HEK293 (cell line): ENCODE measurements around the gene RPL15.

Experiments
- CTCF ChIA-PET: fragments of 350-600 bp; formaldehyde crosslinking; extraction: SDS; loops from one replicate; lab custom pipeline; 2021; ENCODE audit warnings: antibody characterized with exemption; lab: Yijun Ruan, JAX
- POLR2A ChIA-PET: fragments of 300-600 bp; formaldehyde crosslinking; extraction: SDS; loops from one replicate; lab custom pipeline; 2020; ENCODE audit warnings: antibody characterized with exemption, inconsistent platforms; lab: Yijun Ruan, JAX
- H3K27ac ChIP-seq: fragments of 200-500 bp; sonication (Bioruptor generic); 2 replicates; pipeline ENCODE4 v1.5.1; 2014; ENCODE audit warnings: low read depth, low read length, control low read depth, inconsistent platforms; ENCODE audit errors: extremely low read depth
- H3K36me3 ChIP-seq, 2 experiments: fragments of 200-500 bp in 1 of 2; sonication (Bioruptor generic) in 1 of 2; 1 replicate in 1 of 2; 2 replicates in 1 of 2; pipeline ENCODE4 v1.5.1; 2014 to 2017; ENCODE audit warnings: inconsistent platforms in 2 of 2, low read length in 2 of 2; ENCODE audit not compliant: control insufficient read depth in 2 of 2, insufficient read depth in 1 of 2
- H3K4me1 ChIP-seq: fragments of 200-500 bp; sonication (Bioruptor generic); 2 replicates; pipeline ENCODE4 v1.5.1; 2014; ENCODE audit warnings: mild to moderate bottlenecking, low read length, inconsistent platforms; ENCODE audit not compliant: control insufficient read depth, insufficient read depth
- H3K4me3 ChIP-seq: 2 replicates; pipeline ENCODE4 v1.5.1; 2011; ENCODE audit warnings: low read depth, mild to moderate bottlenecking, control low read depth, low read length, moderate library complexity
- H3K9me3 ChIP-seq: fragments of 200-500 bp; sonication (Bioruptor generic); 2 replicates; pipeline ENCODE4 v1.5.1; 2014; ENCODE audit warnings: low read depth, low read length, inconsistent platforms; ENCODE audit not compliant: control insufficient read depth, insufficient read depth
- FEZF1 ChIP-seq: fragments of 450-650 bp; formaldehyde crosslinking; IDR thresholded peaks from 2 replicates; pipeline ENCODE4 v1.5.1; 2016; ENCODE audit warnings: missing biosample characterization, missing genetic modification characterization
- KLF1 ChIP-seq: fragments of 450-650 bp; formaldehyde crosslinking; IDR thresholded peaks from 2 replicates; pipeline ENCODE4 v1.5.1; 2016; ENCODE audit warnings: missing biosample characterization, missing genetic modification characterization
- KLF8 ChIP-seq: fragments of 450-650 bp; formaldehyde crosslinking; IDR thresholded peaks from 2 replicates; pipeline ENCODE4 v1.5.1; 2016; ENCODE audit warnings: missing biosample characterization, missing genetic modification characterization
- OSR2 ChIP-seq: fragments of 450-650 bp; formaldehyde crosslinking; IDR thresholded peaks from 2 replicates; pipeline ENCODE4 v1.5.1; 2016; ENCODE audit warnings: missing biosample characterization, missing genetic modification characterization
- OVOL3 ChIP-seq: fragments of 450-650 bp; formaldehyde crosslinking; IDR thresholded peaks from 2 replicates; pipeline ENCODE4 v1.5.1; 2016; ENCODE audit warnings: missing biosample characterization, missing genetic modification characterization
- SCRT1 ChIP-seq: fragments of 450-650 bp; formaldehyde crosslinking; IDR thresholded peaks from 2 replicates; pipeline ENCODE4 v1.5.1; 2016; ENCODE audit warnings: missing biosample characterization, missing genetic modification characterization, borderline replicate concordance
- ZBTB17 ChIP-seq: fragments of 450-650 bp; formaldehyde crosslinking; IDR thresholded peaks from 2 replicates; pipeline ENCODE4 v1.5.1; 2016; ENCODE audit warnings: missing biosample characterization, missing genetic modification characterization
- ZBTB7A ChIP-seq: fragments of 450-650 bp; formaldehyde crosslinking; IDR thresholded peaks from 2 replicates; pipeline ENCODE4 v1.5.1; 2016; ENCODE audit warnings: low read depth, missing biosample characterization, missing genetic modification characterization
- ZFP41 ChIP-seq: fragments of 450-650 bp; formaldehyde crosslinking; IDR thresholded peaks from 2 replicates; pipeline ENCODE4 v1.5.1; 2016; ENCODE audit warnings: missing biosample characterization, missing genetic modification characterization, borderline replicate concordance
- ZNF114 ChIP-seq: fragments of 450-650 bp; formaldehyde crosslinking; IDR thresholded peaks from 2 replicates; pipeline ENCODE4 v1.5.0; 2017; ENCODE audit warnings: missing biosample characterization, missing genetic modification characterization
- ZNF202 ChIP-seq: fragments of 450-650 bp; formaldehyde crosslinking; IDR thresholded peaks from 2 replicates; pipeline ENCODE4 v1.5.1; 2016; ENCODE audit warnings: missing biosample characterization, missing genetic modification characterization, borderline replicate concordance
- ZNF24 ChIP-seq: fragments of 450-650 bp; formaldehyde crosslinking; IDR thresholded peaks from 2 replicates; pipeline ENCODE4 v1.5.1; 2016; ENCODE audit warnings: missing biosample characterization, missing genetic modification characterization
- ZNF366 ChIP-seq: fragments of 450-650 bp; formaldehyde crosslinking; conservative IDR thresholded peaks from 2 replicates; pipeline ENCODE4 v1.5.1; 2016; ENCODE audit warnings: missing biosample characterization, missing genetic modification characterization
- ZNF37A ChIP-seq: fragments of 450-650 bp; IDR thresholded peaks from 2 replicates; pipeline ENCODE4 v1.5.1; 2018; ENCODE audit warnings: missing biosample characterization, missing genetic modification characterization
- ZNF426 ChIP-seq: fragments of 450-650 bp; formaldehyde crosslinking; IDR thresholded peaks from 2 replicates; pipeline ENCODE4 v1.5.1; 2017; ENCODE audit warnings: missing biosample characterization, missing genetic modification characterization, mild to moderate bottlenecking, inconsistent platforms, moderate library complexity
- ZNF510 ChIP-seq: fragments of 450-650 bp; formaldehyde crosslinking; IDR thresholded peaks from 2 replicates; pipeline ENCODE4 v1.5.1; 2018; ENCODE audit warnings: mild to moderate bottlenecking, missing genetic modification characterization, missing biosample characterization; ENCODE audit not compliant: insufficient replicate concordance
- ZNF514 ChIP-seq: fragments of 450-650 bp; formaldehyde crosslinking; IDR thresholded peaks from 2 replicates; pipeline ENCODE4 v1.5.1; 2016; ENCODE audit warnings: missing biosample characterization, missing genetic modification characterization
- ZNF549 ChIP-seq: fragments of 450-650 bp; IDR thresholded peaks from 2 replicates; pipeline ENCODE4 v1.5.1; 2018; ENCODE audit warnings: missing biosample characterization, missing genetic modification characterization, mild to moderate bottlenecking, inconsistent platforms, moderate library complexity
- ZNF561 ChIP-seq: fragments of 450-650 bp; IDR thresholded peaks from 2 replicates; pipeline ENCODE4 v1.5.1; 2018; ENCODE audit warnings: missing biosample characterization, missing genetic modification characterization, borderline replicate concordance
- ZNF610 ChIP-seq: fragments of 450-650 bp; formaldehyde crosslinking; IDR thresholded peaks from 2 replicates; pipeline ENCODE4 v1.5.1; 2016; ENCODE audit warnings: missing biosample characterization, missing genetic modification characterization, borderline replicate concordance
- ZNF747 ChIP-seq: fragments of 450-650 bp; formaldehyde crosslinking; IDR thresholded peaks from 2 replicates; pipeline ENCODE4 v1.5.1; 2016; ENCODE audit warnings: missing biosample characterization, missing genetic modification characterization
- ZNF792 ChIP-seq: fragments of 450-650 bp; formaldehyde crosslinking; IDR thresholded peaks from 2 replicates; pipeline ENCODE4 v1.5.1; 2016; ENCODE audit warnings: missing biosample characterization, missing genetic modification characterization
- ZSCAN30 ChIP-seq: fragments of 450-650 bp; IDR thresholded peaks from 2 replicates; pipeline ENCODE4 v1.5.1; 2018; ENCODE audit warnings: missing biosample characterization, mild to moderate bottlenecking, missing genetic modification characterization, moderate library complexity
- TF ChIP-seq, protein P1 (sequence below): fragments of 450-650 bp; IDR thresholded peaks from 2 replicates; pipeline ENCODE4 v1.5.1; 2018; ENCODE audit warnings: missing biosample characterization, mild to moderate bottlenecking, missing genetic modification characterization
- TF ChIP-seq, protein P2 (sequence below): IDR thresholded peaks from 2 replicates; pipeline ENCODE4 v1.6.1; 2011; ENCODE audit warnings: mild to moderate bottlenecking, low read depth, low read length, borderline replicate concordance
- TF ChIP-seq, protein P3 (sequence below): fragments of 450-650 bp; formaldehyde crosslinking; IDR thresholded peaks from 2 replicates; pipeline ENCODE4 v1.5.1; 2016; ENCODE audit warnings: missing biosample characterization, missing genetic modification characterization
- TF ChIP-seq, protein P4 (sequence below): fragments of 450-650 bp; formaldehyde crosslinking; IDR thresholded peaks from 2 replicates; pipeline ENCODE4 v1.5.1; 2016; ENCODE audit warnings: missing biosample characterization, missing genetic modification characterization

Gene RPL15

DNA sequence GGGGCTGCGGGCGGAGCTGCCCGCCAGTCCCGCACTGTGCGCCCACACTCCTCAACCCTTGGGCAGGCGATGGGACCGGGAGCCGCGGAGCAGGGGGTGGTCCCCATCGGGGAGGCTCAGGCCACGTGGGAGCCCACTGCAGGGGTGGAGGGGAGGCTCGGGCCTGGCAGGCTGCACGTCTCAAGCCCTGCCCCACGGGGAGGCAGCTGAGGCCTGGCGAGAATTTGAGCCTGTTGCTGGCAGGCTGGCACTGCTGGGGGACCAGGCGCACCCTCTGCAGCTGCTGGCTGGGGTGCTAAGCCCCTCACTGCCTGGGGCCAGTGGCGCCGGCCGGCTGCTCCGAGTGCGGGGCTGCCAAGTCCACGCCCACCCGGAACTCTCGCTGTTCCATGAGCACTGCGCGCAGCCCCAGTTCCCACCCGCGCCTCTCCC is 34.4 kb upstream of the RPL15 start:
- H3K27ac ChIP-seq = no peak overlapping the region
- H3K4me3 ChIP-seq = no peak overlapping the region
- TF ChIP-seq ZNF202 (tag by site-specific recombination) (peak; percentile 88), ZSCAN30 (tag by site-specific recombination) (no peak)
- ChIA-PET POLR2A (no interaction called here), CTCF (interaction anchor here (0.6 kb wide), 1 partner anchor 14 kb away, joined by 4 read pairs; no protein-coding TSS in a partner anchor)
- no peaks in the 10 kb centered on the region for H3K9me3 ChIP-seq
- H3K36me3 ChIP-seq = peaks cover 0 to 29% of the 10 kb centered on the region in 2 experiments; a peak in 1 of 3 replicates
- no peaks in the 10 kb centered on the region for H3K4me1 ChIP-seq

DNA sequence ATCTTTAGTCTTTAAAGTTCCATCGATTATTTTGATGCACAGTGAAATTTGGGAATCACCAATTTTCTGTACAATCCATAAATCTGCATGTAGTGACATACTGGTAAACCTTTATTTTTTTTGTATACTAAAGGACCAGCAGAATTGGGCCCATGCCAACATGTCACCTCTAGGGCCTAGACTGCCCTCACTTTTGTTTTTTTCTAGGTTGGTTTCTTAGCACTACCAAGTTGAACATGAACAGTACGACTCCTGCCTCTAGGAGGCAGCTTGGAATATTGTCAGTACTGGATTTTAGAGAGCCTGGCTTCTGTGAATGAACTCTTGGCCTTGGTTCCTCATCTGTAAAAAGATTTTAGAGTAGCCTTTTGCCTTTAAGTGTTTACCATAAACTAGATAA is 32.5 kb upstream of the RPL15 start:
- no peaks in the 10 kb centered on the region for H3K4me1 ChIP-seq
- H3K36me3 ChIP-seq = peaks cover 0 to 30% of the 10 kb centered on the region in 2 experiments; a peak in 1 of 3 replicates
- no peak overlapping the region for H3K4me3 ChIP-seq
- TF ChIP-seq ZNF510 (tag by site-specific recombination) (peak; percentile 28), ZNF366 (tag by site-specific recombination) (no peak)
- POLR2A ChIA-PET = interaction anchor here (1.6 kb wide), 1 partner anchor 32 kb away, joined by 5 read pairs; the partner anchor contains the start of genes NKIRAS1 and RPL15
- no peaks in the 10 kb centered on the region for H3K9me3 ChIP-seq
- CTCF ChIA-PET = no interaction called here
- no peak overlapping the region for H3K27ac ChIP-seq

DNA sequence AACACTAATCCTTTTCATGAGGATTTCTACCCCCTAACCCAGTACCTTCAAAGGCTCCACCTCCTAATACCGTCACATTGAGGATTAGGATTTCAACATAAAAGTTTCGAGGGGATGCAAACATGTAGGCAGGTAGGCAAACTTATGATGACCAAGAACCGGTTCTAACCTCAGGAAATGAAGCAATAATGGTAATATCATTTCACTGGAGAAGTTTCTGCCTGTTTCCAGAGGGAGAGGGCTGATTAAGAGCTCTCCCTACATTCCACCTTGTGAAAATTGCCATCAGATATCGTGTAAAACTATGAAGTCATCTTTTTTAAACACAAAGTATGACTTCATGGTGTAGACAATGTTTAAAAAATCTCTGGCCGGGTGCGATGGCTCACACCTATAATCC is 31.7 kb upstream of the RPL15 start:
- no peaks in the 10 kb centered on the region for H3K4me1 ChIP-seq
- POLR2A ChIA-PET = interaction anchor here (0.5 to 1.6 kb wide), 2 partner anchors 32 to 98 kb away, joined by 5 read pairs; partner anchors contain the start of genes NKIRAS1 and RPL15
- H3K9me3 ChIP-seq = no peaks in the 10 kb centered on the region
- H3K4me3 ChIP-seq = no peak overlapping the region
- CTCF ChIA-PET = no interaction called here
- no peak overlapping the region for H3K27ac ChIP-seq
- H3K36me3 ChIP-seq = peaks cover 0 to 36% of the 10 kb centered on the region in 2 experiments; a peak in 1 of 3 replicates
- TF ChIP-seq, protein P1, sequence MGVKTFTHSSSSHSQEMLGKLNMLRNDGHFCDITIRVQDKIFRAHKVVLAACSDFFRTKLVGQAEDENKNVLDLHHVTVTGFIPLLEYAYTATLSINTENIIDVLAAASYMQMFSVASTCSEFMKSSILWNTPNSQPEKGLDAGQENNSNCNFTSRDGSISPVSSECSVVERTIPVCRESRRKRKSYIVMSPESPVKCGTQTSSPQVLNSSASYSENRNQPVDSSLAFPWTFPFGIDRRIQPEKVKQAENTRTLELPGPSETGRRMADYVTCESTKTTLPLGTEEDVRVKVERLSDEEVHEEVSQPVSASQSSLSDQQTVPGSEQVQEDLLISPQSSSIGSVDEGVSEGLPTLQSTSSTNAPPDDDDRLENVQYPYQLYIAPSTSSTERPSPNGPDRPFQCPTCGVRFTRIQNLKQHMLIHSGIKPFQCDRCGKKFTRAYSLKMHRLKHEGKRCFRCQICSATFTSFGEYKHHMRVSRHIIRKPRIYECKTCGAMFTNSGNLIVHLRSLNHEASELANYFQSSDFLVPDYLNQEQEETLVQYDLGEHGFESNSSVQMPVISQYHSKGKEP = no peak
- TF ChIP-seq ZBTB17 = no peak
- no peak for TF ChIP-seq ZNF114 (tag by site-specific recombination)
- no peak for TF ChIP-seq OVOL3 (tag by site-specific recombination)
- TF ChIP-seq, protein P2, sequence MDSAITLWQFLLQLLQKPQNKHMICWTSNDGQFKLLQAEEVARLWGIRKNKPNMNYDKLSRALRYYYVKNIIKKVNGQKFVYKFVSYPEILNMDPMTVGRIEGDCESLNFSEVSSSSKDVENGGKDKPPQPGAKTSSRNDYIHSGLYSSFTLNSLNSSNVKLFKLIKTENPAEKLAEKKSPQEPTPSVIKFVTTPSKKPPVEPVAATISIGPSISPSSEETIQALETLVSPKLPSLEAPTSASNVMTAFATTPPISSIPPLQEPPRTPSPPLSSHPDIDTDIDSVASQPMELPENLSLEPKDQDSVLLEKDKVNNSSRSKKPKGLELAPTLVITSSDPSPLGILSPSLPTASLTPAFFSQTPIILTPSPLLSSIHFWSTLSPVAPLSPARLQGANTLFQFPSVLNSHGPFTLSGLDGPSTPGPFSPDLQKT = no peak
- no peak for TF ChIP-seq KLF8 (tag by site-specific recombination)
- no peak for TF ChIP-seq ZNF792 (tag by site-specific recombination)
- TF ChIP-seq ZNF747 = no peak
- TF ChIP-seq KLF1 (tag by site-specific recombination) = no peak
- TF ChIP-seq OSR2 (tag by site-specific recombination) = no peak
- no peak for TF ChIP-seq FEZF1 (tag by site-specific recombination)
- TF ChIP-seq ZNF426 (tag by site-specific recombination) = no peak
- TF ChIP-seq, protein P3, sequence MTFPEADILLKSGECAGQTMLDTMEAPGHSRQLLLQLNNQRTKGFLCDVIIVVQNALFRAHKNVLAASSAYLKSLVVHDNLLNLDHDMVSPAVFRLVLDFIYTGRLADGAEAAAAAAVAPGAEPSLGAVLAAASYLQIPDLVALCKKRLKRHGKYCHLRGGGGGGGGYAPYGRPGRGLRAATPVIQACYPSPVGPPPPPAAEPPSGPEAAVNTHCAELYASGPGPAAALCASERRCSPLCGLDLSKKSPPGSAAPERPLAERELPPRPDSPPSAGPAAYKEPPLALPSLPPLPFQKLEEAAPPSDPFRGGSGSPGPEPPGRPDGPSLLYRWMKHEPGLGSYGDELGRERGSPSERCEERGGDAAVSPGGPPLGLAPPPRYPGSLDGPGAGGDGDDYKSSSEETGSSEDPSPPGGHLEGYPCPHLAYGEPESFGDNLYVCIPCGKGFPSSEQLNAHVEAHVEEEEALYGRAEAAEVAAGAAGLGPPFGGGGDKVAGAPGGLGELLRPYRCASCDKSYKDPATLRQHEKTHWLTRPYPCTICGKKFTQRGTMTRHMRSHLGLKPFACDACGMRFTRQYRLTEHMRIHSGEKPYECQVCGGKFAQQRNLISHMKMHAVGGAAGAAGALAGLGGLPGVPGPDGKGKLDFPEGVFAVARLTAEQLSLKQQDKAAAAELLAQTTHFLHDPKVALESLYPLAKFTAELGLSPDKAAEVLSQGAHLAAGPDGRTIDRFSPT = peak; percentile 43; the same call in 1 of the 2 replicates
- no peak for TF ChIP-seq ZFP41
- TF ChIP-seq ZNF561 (tag by site-specific recombination) = no peak
- TF ChIP-seq, protein P4, sequence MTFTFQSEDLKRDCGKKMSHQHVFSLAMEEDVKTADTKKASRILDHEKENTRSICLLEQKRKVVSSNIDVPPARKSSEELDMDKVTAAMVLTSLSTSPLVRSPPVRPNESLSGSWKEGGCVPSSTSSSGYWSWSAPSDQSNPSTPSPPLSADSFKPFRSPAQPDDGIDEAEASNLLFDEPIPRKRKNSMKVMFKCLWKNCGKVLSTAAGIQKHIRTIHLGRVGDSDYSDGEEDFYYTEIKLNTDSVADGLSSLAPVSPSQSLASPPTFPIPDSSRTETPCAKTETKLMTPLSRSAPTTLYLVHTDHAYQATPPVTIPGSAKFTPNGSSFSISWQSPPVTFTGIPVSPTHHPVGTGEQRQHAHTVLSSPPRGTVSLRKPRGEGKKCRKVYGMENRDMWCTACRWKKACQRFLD (tag by site-specific recombination) = no peak
- no peak for TF ChIP-seq ZNF514 (tag by site-specific recombination)
- no peak for TF ChIP-seq ZNF37A (tag by site-specific recombination)
- no peak for TF ChIP-seq ZNF610 (tag by site-specific recombination)
- TF ChIP-seq ZBTB7A (tag by site-specific recombination) = no peak
- no peak for TF ChIP-seq ZNF24 (tag by site-specific recombination)
- TF ChIP-seq SCRT1 (tag by site-specific recombination) = no peak
- TF ChIP-seq ZNF549 (tag by site-specific recombination) = no peak
